Measurements from ENCODE around the gene HSPA5.

- TF ChIP-seq CTCF (IDR thresholded peaks at IDR 0.05) (no peak), ZFX (IDR thresholded peaks at IDR 0.05; ENCODE audit: borderline replicate concordance) (no peak)
Measured at GRCh38 chr9:125233678-125234077, 7.5 kb downstream of the HSPA5 start.

All from 22Rv1 (cell line).